ENCODE measurements around the gene IFT88.

GRCh38 chr13:20686863-20687579, 120.1 kb downstream of the IFT88 start:
- TF ChIP-seq CTCF (conservative IDR thresholded peaks at IDR 0.05) (no peak), ZFX (IDR thresholded peaks at IDR 0.05) (no peak)

All from C4-2B (cell line).